ENCODE measurements around the gene AAMDC.
"Not testable (repeated sequence)": the region's sequence is repeated elsewhere in the genome, so short reads cannot be mapped to it uniquely, and the experiment has no call there.

Gene AAMDC

GRCh38 chr11:77890100-77890614, 69.2 kb downstream of the AAMDC start:
- not testable (repeated sequence) for DNase-seq

- DNase-seq: not testable (repeated sequence)
Measured at GRCh38 chr11:77890619-77891056, 69.7 kb downstream of the AAMDC start.

GRCh38 chr11:77891256-77891655, 70.3 kb downstream of the AAMDC start:
- not testable (repeated sequence) for DNase-seq

GRCh38 chr11:77891703-77892102, 70.8 kb downstream of the AAMDC start:
- not testable (repeated sequence) for DNase-seq

GRCh38 chr11:77894949-77895348, 74.0 kb downstream of the AAMDC start:
- DNase-seq: not testable (repeated sequence)

- DNase-seq: no peak
Measured at GRCh38 chr11:77908835-77909234, 87.9 kb downstream of the AAMDC start.

GRCh38 chr11:77909277-77909676, 88.3 kb downstream of the AAMDC start:
- no peak for DNase-seq

GRCh38 chr11:77910828-77911227, 89.9 kb downstream of the AAMDC start:
- DNase-seq: not testable (repeated sequence)

- DNase-seq: peak; percentile 6
Measured at GRCh38 chr11:77913608-77914306, 92.8 kb downstream of the AAMDC start.

GRCh38 chr11:77914307-77914791, 93.4 kb downstream of the AAMDC start:
- peak; percentile 71 for DNase-seq

GRCh38 chr11:77917713-77918112, 96.8 kb downstream of the AAMDC start:
- DNase-seq: not testable (repeated sequence)
